SU-DHL-6 (cell line): Measurements from ENCODE around the gene RBMS3.

Experiments used
- EZH2phosphoT487 ChIP-seq: fragments of 200-600 bp; sonication (generic), shearing (Covaris generic); conservative IDR thresholded peaks from 2 replicates; pipeline ENCODE4 v1.6.1; 2018; ENCODE audit warnings: mild to moderate bottlenecking, antibody characterized with exemption, low read length, moderate library complexity, mixed read lengths
- TF ChIP-seq, protein P1 (sequence below): fragments of 200-600 bp; sonication (generic); IDR thresholded peaks from one replicate; pipeline ENCODE4 v1.5.1; 2017; ENCODE audit warnings: antibody characterized with exemption, mild to moderate bottlenecking, low read length, moderate library complexity; ENCODE audit not compliant: insufficient read depth, poor library complexity, severe bottlenecking

- TF ChIP-seq, protein P1, sequence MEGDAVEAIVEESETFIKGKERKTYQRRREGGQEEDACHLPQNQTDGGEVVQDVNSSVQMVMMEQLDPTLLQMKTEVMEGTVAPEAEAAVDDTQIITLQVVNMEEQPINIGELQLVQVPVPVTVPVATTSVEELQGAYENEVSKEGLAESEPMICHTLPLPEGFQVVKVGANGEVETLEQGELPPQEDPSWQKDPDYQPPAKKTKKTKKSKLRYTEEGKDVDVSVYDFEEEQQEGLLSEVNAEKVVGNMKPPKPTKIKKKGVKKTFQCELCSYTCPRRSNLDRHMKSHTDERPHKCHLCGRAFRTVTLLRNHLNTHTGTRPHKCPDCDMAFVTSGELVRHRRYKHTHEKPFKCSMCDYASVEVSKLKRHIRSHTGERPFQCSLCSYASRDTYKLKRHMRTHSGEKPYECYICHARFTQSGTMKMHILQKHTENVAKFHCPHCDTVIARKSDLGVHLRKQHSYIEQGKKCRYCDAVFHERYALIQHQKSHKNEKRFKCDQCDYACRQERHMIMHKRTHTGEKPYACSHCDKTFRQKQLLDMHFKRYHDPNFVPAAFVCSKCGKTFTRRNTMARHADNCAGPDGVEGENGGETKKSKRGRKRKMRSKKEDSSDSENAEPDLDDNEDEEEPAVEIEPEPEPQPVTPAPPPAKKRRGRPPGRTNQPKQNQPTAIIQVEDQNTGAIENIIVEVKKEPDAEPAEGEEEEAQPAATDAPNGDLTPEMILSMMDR, result no peak
- no peak for TF ChIP-seq EZH2phosphoT487
These were observed 473.5 kb downstream of the RBMS3 start for GRCh38 chr3:29754346-29754745.
